Urinary bladder (tissue), 4 donors: ENCODE results near the gene TRIM45. TPM values are rescaled to one million over a fixed set of nuclear protein-coding genes. Genes with fewer than 3 reads are reported as not detected.
A peak's percentile ranks its signal among the peaks of the same experiment; 100 is the strongest.
"Not testable (repeated sequence)": the region's sequence is repeated elsewhere in the genome, so short reads cannot be mapped to it uniquely, and the experiment has no call there.

ENCODE experiments used
- DNase-seq: peaks from one replicate; pipeline ENCODE4 v3.0.0-alpha.2; 2015; ENCODE audit errors: extremely low spot score
- H3K27ac ChIP-seq: one replicate; pipeline ENCODE4 v1.5.1; 2013; ENCODE audit warnings: low read depth, mild to moderate bottlenecking, moderate library complexity
- H3K36me3 ChIP-seq: one replicate; pipeline ENCODE4 v1.6.1; 2013; ENCODE audit warnings: mild to moderate bottlenecking, moderate library complexity; ENCODE audit not compliant: insufficient read depth
- H3K4me1 ChIP-seq: one replicate; pipeline ENCODE4 v1.6.1; 2013; ENCODE audit warnings: mild to moderate bottlenecking, moderate library complexity; ENCODE audit not compliant: insufficient read depth
- H3K4me3 ChIP-seq: one replicate; pipeline ENCODE4 v1.5.1; 2013; ENCODE audit warnings: low read depth, low read length
- WGBS: extraction: QIAGEN DNeasy Blood & Tissue Kit; methylation state at CpG from one replicate; pipeline ENCODE4 v1.1.7; 2013; 5-methylcytosine and 5-hydroxymethylcytosine counted together
- polyA plus RNA-seq: library from polyadenylated mRNA; stranded (reverse); fragments of 200-250 nt; gene quantifications from one replicate; pipeline ENCODE4 v1.2.3, GENCODE V29; 2013
- total RNA-seq: library from RNA; depleted of rRNA; stranded (reverse); fragments of >200 nt; gene quantifications from one replicate; pipeline ENCODE4 v1.2.3, GENCODE V29; 2014
- donor health status: healthy with polysubstance abuse.
- donor health status: healthy.

Gene TRIM45
- 7.8 TPM for total RNA-seq
- 5.7 TPM for polyA plus RNA-seq

GRCh38 chr1:117121589-117122329 lies at the start of gene TRIM45:
Gene TRIM45, minus strand, starts transcription at chr1:117121749. Its CDS starts 548 bp downstream, at chr1:117121201.
- peak within 1 kb of the TSS; percentile 65 for H3K4me3 ChIP-seq
- peak; percentile 96 for DNase-seq
- H3K27ac ChIP-seq: peak within 1 kb of the TSS; percentile 76
- H3K36me3 ChIP-seq: no peaks in the 10 kb centered on the region
- under 1% methylated on average over 71 of the region's 71 CpGs for WGBS
- no peaks in the 10 kb centered on the region for H3K4me1 ChIP-seq

GRCh38 chr1:117169871-117170596 lies 48.5 kb upstream of the TRIM45 start:
- 81% methylated on average over 4 of the region's 4 CpGs for WGBS
- DNase-seq: no peak
- no peaks in the 10 kb centered on the region for H3K36me3 ChIP-seq
- H3K27ac ChIP-seq: no peak overlapping the region
- H3K4me1 ChIP-seq: no peaks in the 10 kb centered on the region
- H3K4me3 ChIP-seq: no peak overlapping the region

GRCh38 chr1:117167402-117167801 lies 45.9 kb upstream of the TRIM45 start:
- H3K27ac ChIP-seq: no peak overlapping the region

GRCh38 chr1:117166076-117166475 lies 44.5 kb upstream of the TRIM45 start:
- H3K36me3 ChIP-seq: no peaks in the 10 kb centered on the region
- H3K27ac ChIP-seq: no peak overlapping the region
- WGBS: 60% methylated on average over 2 of the region's 2 CpGs
- no peak for DNase-seq
- H3K4me1 ChIP-seq: no peaks in the 10 kb centered on the region
- no peak overlapping the region for H3K4me3 ChIP-seq

More at GRCh38 chr1:117167402-117167801, 45.9 kb upstream of the TRIM45 start:
- H3K4me1 ChIP-seq: no peaks in the 10 kb centered on the region
- DNase-seq: no peak
- no peaks in the 10 kb centered on the region for H3K36me3 ChIP-seq
- no peak overlapping the region for H3K4me3 ChIP-seq

GRCh38 chr1:117164209-117164608 lies 42.7 kb upstream of the TRIM45 start:
- WGBS: 75% methylated on average over 4 of the region's 4 CpGs
- Histone ChIP-seq H3K4me3 (no peak overlapping the region), H3K27ac (no peak overlapping the region), H3K36me3 (no peaks in the 10 kb centered on the region), H3K4me1 (no peaks in the 10 kb centered on the region)
- DNase-seq: no peak

GRCh38 chr1:117162816-117163215 lies 41.3 kb upstream of the TRIM45 start:
- Histone ChIP-seq H3K27ac (no peak overlapping the region), H3K36me3 (no peaks in the 10 kb centered on the region), H3K4me1 (no peaks in the 10 kb centered on the region), H3K4me3 (no peak overlapping the region)
- DNase-seq: no peak
- 84% methylated on average over 6 of the region's 6 CpGs for WGBS

GRCh38 chr1:117161887-117162286 lies 40.3 kb upstream of the TRIM45 start:
- DNase-seq: no peak
- H3K4me1 ChIP-seq: no peaks in the 10 kb centered on the region
- H3K36me3 ChIP-seq: no peaks in the 10 kb centered on the region
- H3K27ac ChIP-seq: no peak overlapping the region
- 71% methylated on average over 1 of the region's 1 CpG for WGBS
- no peak overlapping the region for H3K4me3 ChIP-seq

- DNase-seq, H3K27ac ChIP-seq, H3K36me3 ChIP-seq, H3K4me3 ChIP-seq, H3K4me1 ChIP-seq: not testable (repeated sequence)
- 90% methylated on average over 5 of the region's 5 CpGs for WGBS
Measured at GRCh38 chr1:117151305-117151704, 29.8 kb upstream of the TRIM45 start.

GRCh38 chr1:117150316-117150715 lies 28.8 kb upstream of the TRIM45 start:
- no peak for DNase-seq
- no peaks in the 10 kb centered on the region for H3K4me1 ChIP-seq

GRCh38 chr1:117147856-117148588 lies 26.5 kb upstream of the TRIM45 start:
- H3K4me3 ChIP-seq: no peak overlapping the region
- DNase-seq: no peak
- H3K27ac ChIP-seq: no peak overlapping the region
- 62% methylated on average over 5 of the region's 5 CpGs for WGBS
- H3K4me1 ChIP-seq: no peaks in the 10 kb centered on the region
- H3K36me3 ChIP-seq: no peaks in the 10 kb centered on the region

More at GRCh38 chr1:117150316-117150715, 28.8 kb upstream of the TRIM45 start:
- Histone ChIP-seq H3K36me3 (no peaks in the 10 kb centered on the region), H3K4me3 (no peak overlapping the region), H3K27ac (no peak overlapping the region)
- WGBS: 79% methylated on average over 2 of the region's 2 CpGs

- Histone ChIP-seq H3K4me1 (peaks cover under 1% of the 10 kb centered on the region), H3K27ac (no peak overlapping the region), H3K36me3 (no peaks in the 10 kb centered on the region), H3K4me3 (no peak overlapping the region)
- no peak for DNase-seq
- 79% methylated on average over 4 of the region's 4 CpGs for WGBS
Measured at GRCh38 chr1:117147341-117147831, 25.8 kb upstream of the TRIM45 start.

GRCh38 chr1:117146575-117147340 lies 25.2 kb upstream of the TRIM45 start:
- H3K36me3 ChIP-seq: no peaks in the 10 kb centered on the region
- peaks cover 2% of the 10 kb centered on the region for H3K4me1 ChIP-seq
- H3K27ac ChIP-seq: no peak overlapping the region
- WGBS: 73% methylated on average over 8 of the region's 8 CpGs
- no peak overlapping the region for H3K4me3 ChIP-seq
- no peak for DNase-seq

GRCh38 chr1:117146072-117146471 lies 24.5 kb upstream of the TRIM45 start:
- DNase-seq: no peak
- WGBS: 95% methylated on average over 2 of the region's 2 CpGs
- Histone ChIP-seq H3K4me3 (no peak overlapping the region), H3K27ac (no peak overlapping the region), H3K4me1 (peaks cover 2% of the 10 kb centered on the region), H3K36me3 (no peaks in the 10 kb centered on the region)
